Renal pelvis (tissue), 4 donors: ENCODE measurements around the gene RNASEL. TPM values are rescaled to one million over a fixed set of nuclear protein-coding genes. Genes with fewer than 3 reads are reported as not detected.
A peak's percentile ranks its signal among the peaks of the same experiment; 100 is the strongest.

ENCODE experiments used
- DNase-seq: peaks from one replicate; pipeline ENCODE4 v3.0.0-alpha.2; 2013
- polyA plus RNA-seq, 3 donors: library from polyadenylated mRNA; unstranded; fragments of 120-200 nt; gene quantifications; one replicate each; pipeline ENCODE4 v1.2.1, GENCODE V29; 2013; ENCODE audit not compliant: insufficient read length in 3 of 3

Gene RNASEL
- polyA plus RNA-seq, 3 donors, result 8.0 to 14.4 (median 14.2) TPM

- DNase-seq, result no peak
Measured at GRCh38 chr1:182624577-182624976, 35.5 kb upstream of the RNASEL start.

GRCh38 chr1:182622901-182623528, 34.0 kb upstream of the RNASEL start:
- DNase-seq, result no peak

GRCh38 chr1:182621906-182622305, 32.9 kb upstream of the RNASEL start:
- DNase-seq, result no peak

- DNase-seq, result no peak
Measured at GRCh38 chr1:182620924-182621585, 32.0 kb upstream of the RNASEL start.

GRCh38 chr1:182617734-182618351, 28.8 kb upstream of the RNASEL start:
- no peak for DNase-seq

GRCh38 chr1:182617014-182617429, 28.0 kb upstream of the RNASEL start:
- DNase-seq, result no peak

GRCh38 chr1:182616130-182617013, 27.3 kb upstream of the RNASEL start:
- no peak for DNase-seq

- DNase-seq, result no peak
Measured at GRCh38 chr1:182615468-182616129, 26.5 kb upstream of the RNASEL start.

GRCh38 chr1:182614796-182615454, 25.9 kb upstream of the RNASEL start:
- DNase-seq, result peak; percentile 83

GRCh38 chr1:182611787-182612186, 22.7 kb upstream of the RNASEL start:
- no peak for DNase-seq

- no peak for DNase-seq
Measured at GRCh38 chr1:182611326-182611725, 22.3 kb upstream of the RNASEL start.

- no peak for DNase-seq
Measured at GRCh38 chr1:182610606-182611194, 21.6 kb upstream of the RNASEL start.

GRCh38 chr1:182608845-182609610, 20.0 kb upstream of the RNASEL start:
- no peak for DNase-seq

GRCh38 chr1:182608236-182608635, 19.2 kb upstream of the RNASEL start:
- no peak for DNase-seq

GRCh38 chr1:182607566-182607965, 18.5 kb upstream of the RNASEL start:
- DNase-seq, result no peak

- peak; percentile 80 for DNase-seq
Measured at GRCh38 chr1:182604175-182605164, 15.4 kb upstream of the RNASEL start, which contains the start of gene RGS16. Gene RGS16, minus strand, starts transcription at chr1:182604389. Its CDS starts 130 bp downstream, at chr1:182604259.

GRCh38 chr1:182603646-182604174, 14.7 kb upstream of the RNASEL start:
- DNase-seq, result no peak
